GM10266 (cell line): ENCODE measurements around the gene ADAMTS2.

Source experiments
- DNase-seq: peaks from one replicate; pipeline ENCODE4 v3.0.0; 2012; ENCODE audit errors: extremely low spot score
- TF ChIP-seq, protein P1 (sequence below): IDR thresholded peaks from 2 replicates; pipeline ENCODE4 v1.5.1; 2012; ENCODE audit warnings: mild to moderate bottlenecking, low read depth; ENCODE audit not compliant: control insufficient read depth, insufficient read depth; ENCODE audit errors: missing control alignments

Gene ADAMTS2

DNA sequence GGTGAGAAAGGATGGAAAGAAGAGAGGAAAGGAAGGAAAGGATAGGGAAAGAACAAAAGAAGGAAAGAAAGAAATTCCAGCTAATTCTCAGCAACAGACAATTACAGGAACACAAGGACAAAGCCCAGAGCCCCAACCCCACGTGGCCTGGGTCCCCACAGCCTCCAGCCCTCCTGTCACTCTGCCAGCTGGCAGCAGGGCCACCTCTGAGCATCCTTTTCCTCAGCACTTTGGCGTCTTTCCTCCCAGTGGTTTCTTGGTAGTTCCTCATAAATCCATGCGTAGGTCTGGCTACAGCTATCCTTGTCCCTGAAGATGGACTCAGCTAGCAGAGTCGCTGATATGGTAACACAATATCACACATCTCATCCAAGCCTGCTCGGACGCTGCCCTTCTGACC lies 28.3 kb downstream of the ADAMTS2 start:
- DNase-seq, result no peak
- TF ChIP-seq, protein P1, sequence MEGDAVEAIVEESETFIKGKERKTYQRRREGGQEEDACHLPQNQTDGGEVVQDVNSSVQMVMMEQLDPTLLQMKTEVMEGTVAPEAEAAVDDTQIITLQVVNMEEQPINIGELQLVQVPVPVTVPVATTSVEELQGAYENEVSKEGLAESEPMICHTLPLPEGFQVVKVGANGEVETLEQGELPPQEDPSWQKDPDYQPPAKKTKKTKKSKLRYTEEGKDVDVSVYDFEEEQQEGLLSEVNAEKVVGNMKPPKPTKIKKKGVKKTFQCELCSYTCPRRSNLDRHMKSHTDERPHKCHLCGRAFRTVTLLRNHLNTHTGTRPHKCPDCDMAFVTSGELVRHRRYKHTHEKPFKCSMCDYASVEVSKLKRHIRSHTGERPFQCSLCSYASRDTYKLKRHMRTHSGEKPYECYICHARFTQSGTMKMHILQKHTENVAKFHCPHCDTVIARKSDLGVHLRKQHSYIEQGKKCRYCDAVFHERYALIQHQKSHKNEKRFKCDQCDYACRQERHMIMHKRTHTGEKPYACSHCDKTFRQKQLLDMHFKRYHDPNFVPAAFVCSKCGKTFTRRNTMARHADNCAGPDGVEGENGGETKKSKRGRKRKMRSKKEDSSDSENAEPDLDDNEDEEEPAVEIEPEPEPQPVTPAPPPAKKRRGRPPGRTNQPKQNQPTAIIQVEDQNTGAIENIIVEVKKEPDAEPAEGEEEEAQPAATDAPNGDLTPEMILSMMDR, result no peak

DNA sequence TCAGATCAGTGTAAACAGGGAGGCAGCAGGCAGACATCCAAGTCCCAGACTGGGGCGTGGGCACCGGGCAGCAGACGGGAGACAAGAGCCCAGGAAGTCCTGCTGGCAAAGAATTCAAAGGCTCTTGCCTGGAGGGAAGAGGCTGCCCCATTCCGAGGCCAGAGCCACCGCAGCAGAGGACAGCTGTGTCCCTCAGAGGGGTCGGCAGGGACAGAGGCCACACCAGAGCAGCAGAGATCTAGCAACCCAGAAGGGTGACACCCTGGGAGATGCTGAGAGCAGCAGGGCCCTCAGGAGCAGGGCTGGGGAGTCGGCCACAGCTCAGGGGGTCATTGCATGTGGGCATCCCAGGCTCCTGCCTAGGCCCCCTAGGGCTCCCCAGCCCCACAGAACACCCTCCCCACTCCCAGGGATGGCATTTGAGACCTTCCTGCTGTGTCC lies 29.1 kb downstream of the ADAMTS2 start:
- TF ChIP-seq, protein P1, result no peak
- no peak for DNase-seq

DNA sequence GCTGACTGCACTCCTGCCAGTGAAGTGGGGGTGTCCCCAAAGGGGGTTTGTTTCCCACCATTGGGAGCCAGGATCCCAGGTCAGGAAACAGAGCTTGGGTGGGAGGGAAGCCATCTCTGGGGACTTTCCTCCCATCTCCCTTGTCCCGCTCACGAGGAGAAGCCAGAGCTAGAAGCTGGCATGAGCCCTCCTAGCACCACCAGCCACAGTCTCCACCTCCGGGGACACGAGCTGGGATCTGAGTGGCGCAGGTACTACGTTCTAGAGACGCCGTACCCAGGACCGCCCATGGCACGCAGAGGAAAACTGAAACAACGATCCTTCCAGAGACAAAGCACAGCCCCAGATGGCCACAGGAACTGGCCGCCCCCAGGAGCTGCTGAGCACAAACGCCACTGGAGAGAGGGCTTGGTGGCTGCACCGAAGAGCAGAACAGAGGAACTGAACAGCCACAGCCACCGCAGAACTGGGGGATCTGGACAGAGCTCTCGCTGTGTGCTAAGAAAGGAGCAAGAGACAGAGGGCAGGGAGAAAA lies 29.8 kb downstream of the ADAMTS2 start:
- TF ChIP-seq, protein P1, result no peak
- no peak for DNase-seq

DNA sequence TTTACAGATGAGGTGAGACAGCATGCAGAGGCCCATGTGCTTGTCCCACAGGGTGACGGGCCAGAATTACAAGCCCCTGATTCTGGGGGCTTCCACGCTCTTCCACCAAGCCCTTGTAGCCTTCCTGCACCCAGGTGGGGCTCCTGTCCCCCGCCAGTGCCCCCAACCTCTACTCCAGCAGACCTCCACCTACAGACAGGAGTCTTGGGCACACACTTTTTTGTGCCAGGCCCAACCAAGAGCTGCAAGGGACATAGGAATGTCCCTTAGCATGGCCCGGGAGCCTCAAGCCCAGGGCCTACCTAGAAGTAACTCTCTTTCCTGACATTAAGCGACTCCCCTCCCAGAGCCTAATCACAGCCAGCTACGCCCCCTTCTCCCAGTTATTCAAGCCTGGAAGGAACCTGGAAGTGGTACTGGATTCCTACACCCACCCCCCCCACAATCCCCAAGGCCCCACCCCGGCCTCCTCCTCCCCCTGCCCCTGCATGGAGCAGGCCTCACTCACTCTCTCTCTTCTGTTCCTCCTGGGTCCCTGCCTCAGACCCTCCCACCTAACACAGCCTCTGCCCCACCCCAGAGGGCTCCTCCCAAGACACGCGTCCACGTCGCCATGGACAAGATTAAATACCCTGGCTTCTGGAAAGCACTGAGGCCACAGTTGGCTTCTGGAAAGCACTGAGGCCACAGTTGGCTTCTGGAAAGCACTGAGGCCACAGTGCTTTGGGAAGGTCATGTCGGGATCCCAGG lies 30.5 kb downstream of the ADAMTS2 start:
- TF ChIP-seq, protein P1, result no peak
- no peak for DNase-seq

DNA sequence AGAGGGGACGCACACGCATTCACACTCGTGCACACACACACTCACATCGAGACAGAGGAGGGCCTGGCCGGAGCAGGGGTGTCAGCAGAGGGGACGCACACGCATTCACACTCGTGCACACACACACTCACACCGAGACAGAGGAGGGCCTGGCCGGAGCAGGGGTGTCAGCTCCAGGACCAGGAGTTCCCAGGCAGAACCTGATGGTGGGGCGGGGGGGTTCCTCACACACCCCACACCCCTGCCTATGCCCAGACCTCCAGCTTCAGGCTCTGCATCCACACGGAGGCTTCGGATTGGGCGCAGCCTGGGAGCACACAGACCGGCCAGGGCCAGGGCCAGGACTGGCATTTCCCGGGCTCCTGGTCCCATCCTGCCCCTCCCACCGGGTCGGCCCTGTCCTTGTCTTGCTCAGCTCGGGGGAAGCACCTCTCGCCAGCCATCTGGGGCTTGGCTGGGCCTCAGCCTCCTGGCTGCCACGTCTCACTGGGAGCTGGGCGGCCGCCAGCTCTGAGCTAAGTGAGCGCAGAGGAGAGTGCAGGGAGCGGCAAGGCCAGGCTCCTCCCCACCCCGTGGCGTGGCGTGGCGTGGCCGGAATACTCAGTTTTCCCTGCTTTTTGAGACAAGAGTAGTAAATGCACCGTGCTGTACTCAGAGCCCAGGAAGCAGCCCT lies 31.3 kb downstream of the ADAMTS2 start:
- DNase-seq, result no peak

DNA sequence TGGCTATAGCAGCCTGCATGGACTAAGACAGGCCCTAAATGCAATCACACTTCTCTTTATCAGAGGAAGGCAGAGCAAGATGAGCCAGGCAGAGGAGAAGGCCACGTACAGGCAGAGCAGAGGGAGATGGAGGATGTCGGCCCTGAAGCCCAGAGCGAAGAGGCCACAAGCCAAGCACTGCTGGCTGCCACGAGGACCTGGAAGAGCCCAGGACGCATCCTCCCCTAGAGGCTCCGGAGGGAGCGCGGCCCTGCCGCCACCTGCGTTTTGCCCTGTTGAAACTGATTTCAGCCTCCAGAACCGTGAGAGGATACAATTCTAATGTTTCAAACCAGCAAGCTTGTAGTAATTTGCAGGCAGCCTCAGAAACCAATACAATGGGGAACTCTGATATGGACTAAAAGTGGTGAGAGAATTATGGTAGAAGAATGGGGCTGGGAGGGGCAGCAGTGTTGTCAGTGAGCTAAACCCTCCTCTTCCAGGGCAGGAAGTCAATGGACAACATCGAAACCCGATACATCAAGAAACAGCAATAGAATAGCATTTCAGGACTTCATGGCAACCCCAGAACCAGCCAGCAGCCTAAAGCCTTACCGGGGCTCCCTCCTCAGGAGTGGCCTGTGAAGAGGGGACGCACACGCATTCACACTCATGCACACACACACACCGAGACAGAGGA lies 32.6 kb downstream of the ADAMTS2 start:
- no peak for DNase-seq
- TF ChIP-seq, protein P1, result no peak

More for the DNA sequence above, 31.3 kb downstream of the ADAMTS2 start:
- TF ChIP-seq, protein P1, result no peak
